HG03045 (cell line): ENCODE data around the gene GFRA1.

Experiments used
- ATAC-seq: cut with Tn5 transposase; IDR thresholded peaks from one replicate; pipeline ENCODE4 v1.9.1; 2021; ENCODE audit warnings: mild to moderate bottlenecking, moderate library complexity; ENCODE audit not compliant: unreplicated experiment

GFRA1 gene

GRCh38 chr10:116133634-116134033 lies 139.4 kb downstream of the GFRA1 start:
- no peak for ATAC-seq

GRCh38 chr10:116132780-116133399 lies 140.1 kb downstream of the GFRA1 start:
- ATAC-seq, result no peak

- ATAC-seq, result no peak
Observed at GRCh38 chr10:116130006-116130405, 143.0 kb downstream of the GFRA1 start.

- no peak for ATAC-seq
Observed at GRCh38 chr10:116126954-116127695, 145.9 kb downstream of the GFRA1 start.

GRCh38 chr10:116126239-116126638 lies 146.8 kb downstream of the GFRA1 start:
- no peak for ATAC-seq

GRCh38 chr10:116125180-116125579 lies 147.8 kb downstream of the GFRA1 start:
- no peak for ATAC-seq

GRCh38 chr10:116124777-116125176 lies 148.2 kb downstream of the GFRA1 start:
- no peak for ATAC-seq

GRCh38 chr10:116122664-116123063 lies 150.3 kb downstream of the GFRA1 start:
- no peak for ATAC-seq

GRCh38 chr10:116121640-116122525 lies 151.1 kb downstream of the GFRA1 start:
- ATAC-seq, result no peak

GRCh38 chr10:116120688-116121455 lies 152.1 kb downstream of the GFRA1 start:
- no peak for ATAC-seq

- ATAC-seq, result no peak
Observed at GRCh38 chr10:116118847-116119246, 154.2 kb downstream of the GFRA1 start.

GRCh38 chr10:116115797-116116196 lies 157.2 kb downstream of the GFRA1 start:
- ATAC-seq, result no peak

- no peak for ATAC-seq
Observed at GRCh38 chr10:116115036-116115641, 157.9 kb downstream of the GFRA1 start.

- no peak for ATAC-seq
Observed at GRCh38 chr10:116113721-116114501, 159.1 kb downstream of the GFRA1 start.

- ATAC-seq, result no peak
Observed at GRCh38 chr10:116112232-116113231, 160.5 kb downstream of the GFRA1 start.

- no peak for ATAC-seq
Observed at GRCh38 chr10:116111483-116112095, 161.4 kb downstream of the GFRA1 start.

- no peak for ATAC-seq
Observed at GRCh38 chr10:116110736-116111135, 162.3 kb downstream of the GFRA1 start.

- no peak for ATAC-seq
Observed at GRCh38 chr10:116109881-116110280, 163.1 kb downstream of the GFRA1 start.
